Measurements from ENCODE around the gene MLXIP.

- TF ChIP-seq, protein P1, sequence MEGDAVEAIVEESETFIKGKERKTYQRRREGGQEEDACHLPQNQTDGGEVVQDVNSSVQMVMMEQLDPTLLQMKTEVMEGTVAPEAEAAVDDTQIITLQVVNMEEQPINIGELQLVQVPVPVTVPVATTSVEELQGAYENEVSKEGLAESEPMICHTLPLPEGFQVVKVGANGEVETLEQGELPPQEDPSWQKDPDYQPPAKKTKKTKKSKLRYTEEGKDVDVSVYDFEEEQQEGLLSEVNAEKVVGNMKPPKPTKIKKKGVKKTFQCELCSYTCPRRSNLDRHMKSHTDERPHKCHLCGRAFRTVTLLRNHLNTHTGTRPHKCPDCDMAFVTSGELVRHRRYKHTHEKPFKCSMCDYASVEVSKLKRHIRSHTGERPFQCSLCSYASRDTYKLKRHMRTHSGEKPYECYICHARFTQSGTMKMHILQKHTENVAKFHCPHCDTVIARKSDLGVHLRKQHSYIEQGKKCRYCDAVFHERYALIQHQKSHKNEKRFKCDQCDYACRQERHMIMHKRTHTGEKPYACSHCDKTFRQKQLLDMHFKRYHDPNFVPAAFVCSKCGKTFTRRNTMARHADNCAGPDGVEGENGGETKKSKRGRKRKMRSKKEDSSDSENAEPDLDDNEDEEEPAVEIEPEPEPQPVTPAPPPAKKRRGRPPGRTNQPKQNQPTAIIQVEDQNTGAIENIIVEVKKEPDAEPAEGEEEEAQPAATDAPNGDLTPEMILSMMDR (IDR thresholded peaks at IDR 0.05) = no peak
- no peak for TF ChIP-seq POLR2A (IDR thresholded peaks at IDR 0.05)
These were observed 106.0 kb downstream of the MLXIP start for GRCh38 chr12:122184517-122184916.

Data from right lobe of liver (tissue), 4 donors.